GM12878 (cell line): ENCODE results near the gene QSOX1.

ENCODE experiments used
- CTCF ChIP-seq, 3 experiments: IDR thresholded peaks in 2 of 3; conservative IDR thresholded peaks in 1 of 3; 2 replicates each; pipeline ENCODE4 v1.5.1; 2011; ENCODE audit warnings: low read depth in 3 of 3, low read length in 3 of 3, mild to moderate bottlenecking in 3 of 3, control low read depth in 2 of 3, moderate library complexity in 2 of 3, inconsistent platforms in 1 of 3, mixed read lengths in 1 of 3; ENCODE audit not compliant: control insufficient read depth in 2 of 3, insufficient read depth in 1 of 3; ENCODE audit errors: extremely low read depth in 1 of 3
- EZH2 ChIP-seq: IDR thresholded peaks from 2 replicates; pipeline ENCODE4 v1.6.1; 2012; ENCODE audit warnings: low read depth, mild to moderate bottlenecking, control low read depth, inconsistent platforms, low read length, borderline replicate concordance; ENCODE audit not compliant: control insufficient read depth
- GABPA ChIP-seq: IDR thresholded peaks from 2 replicates; pipeline ENCODE4 v1.6.1; 2014; ENCODE audit warnings: antibody characterized with exemption, low read depth, mild to moderate bottlenecking, inconsistent platforms
- MTA3 ChIP-seq: IDR thresholded peaks from 2 replicates; pipeline ENCODE4 v1.6.1; 2012; ENCODE audit warnings: low read length, inconsistent platforms, borderline replicate concordance

GRCh38 chr1:180137776-180138175 lies 16.9 kb upstream of the QSOX1 start:
- TF ChIP-seq CTCF (IDR thresholded peaks at IDR 0.05 in 2 of 3, conservative IDR thresholded peaks at IDR 0.05 in 1 of 3; ENCODE audit: control insufficient read depth in 2 of 3, extremely low read depth in 1 of 3, insufficient read depth in 1 of 3, low read depth in 3 of 3, low read length in 3 of 3) (no peak), GABPA (no peak), MTA3 (no peak), EZH2 (no peak)
